Measurements from ENCODE around the gene NOX4. TPM values are rescaled to one million over a fixed set of nuclear protein-coding genes. Genes with fewer than 3 reads are reported as not detected.

The NOX4 gene
- total RNA-seq, 4 donors from 2014 or later = 0.26 to 2.3 TPM; not detected in 2

DNA sequence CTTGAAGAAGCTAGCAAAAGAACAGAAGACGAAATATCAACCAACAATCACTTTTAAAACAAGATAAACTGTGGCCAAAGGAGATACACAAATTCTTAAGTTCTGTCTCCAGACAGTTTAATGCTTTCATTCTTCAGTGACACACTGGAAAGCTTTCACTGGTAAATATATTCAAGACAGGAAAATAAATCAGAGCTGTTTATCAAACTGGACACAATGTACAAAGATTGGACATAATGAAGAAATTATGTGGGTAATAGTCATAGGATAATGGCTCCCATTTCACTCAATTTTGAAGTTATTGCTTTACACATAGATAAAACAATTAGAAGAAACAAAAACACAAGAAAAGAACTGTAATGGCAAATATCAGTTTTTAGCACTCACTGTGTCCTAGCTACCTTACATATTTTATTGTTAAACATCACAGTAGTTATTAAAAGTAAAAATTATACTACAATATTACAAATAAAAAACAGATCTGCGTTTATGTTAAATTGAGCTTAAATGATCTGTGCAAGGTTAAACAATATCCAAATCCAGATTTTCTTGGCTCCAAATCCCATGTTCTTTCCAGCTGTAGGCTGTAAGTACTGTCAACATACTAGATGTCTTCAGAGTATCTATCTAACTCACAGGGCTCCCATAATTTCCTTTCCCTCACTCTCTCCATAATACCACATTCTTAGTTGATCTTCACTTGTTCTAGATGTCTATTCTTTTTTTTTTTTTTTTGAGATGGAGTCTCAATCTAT lies 38.6 kb upstream of the NOX4 start:
- Histone ChIP-seq H3K27ac (no peak overlapping the region), H3K4me1 (no peaks in the 10 kb centered on the region), H3K27me3 (no peaks in the 10 kb centered on the region), H3K36me3 (no peaks in the 10 kb centered on the region), H3K4me3 (no peak overlapping the region), H3K9me3 (no peaks in the 10 kb centered on the region)
- WGBS, 2 donors = 45 to 55% methylated on average over 2 of the region's 2 CpGs
- intact Hi-C loops (cut with DNase I) = no loop called here
- DNase-seq = no peak
- no peak for TF ChIP-seq POLR2A (IDR thresholded peaks at IDR 0.05)
- TF ChIP-seq, protein P1, sequence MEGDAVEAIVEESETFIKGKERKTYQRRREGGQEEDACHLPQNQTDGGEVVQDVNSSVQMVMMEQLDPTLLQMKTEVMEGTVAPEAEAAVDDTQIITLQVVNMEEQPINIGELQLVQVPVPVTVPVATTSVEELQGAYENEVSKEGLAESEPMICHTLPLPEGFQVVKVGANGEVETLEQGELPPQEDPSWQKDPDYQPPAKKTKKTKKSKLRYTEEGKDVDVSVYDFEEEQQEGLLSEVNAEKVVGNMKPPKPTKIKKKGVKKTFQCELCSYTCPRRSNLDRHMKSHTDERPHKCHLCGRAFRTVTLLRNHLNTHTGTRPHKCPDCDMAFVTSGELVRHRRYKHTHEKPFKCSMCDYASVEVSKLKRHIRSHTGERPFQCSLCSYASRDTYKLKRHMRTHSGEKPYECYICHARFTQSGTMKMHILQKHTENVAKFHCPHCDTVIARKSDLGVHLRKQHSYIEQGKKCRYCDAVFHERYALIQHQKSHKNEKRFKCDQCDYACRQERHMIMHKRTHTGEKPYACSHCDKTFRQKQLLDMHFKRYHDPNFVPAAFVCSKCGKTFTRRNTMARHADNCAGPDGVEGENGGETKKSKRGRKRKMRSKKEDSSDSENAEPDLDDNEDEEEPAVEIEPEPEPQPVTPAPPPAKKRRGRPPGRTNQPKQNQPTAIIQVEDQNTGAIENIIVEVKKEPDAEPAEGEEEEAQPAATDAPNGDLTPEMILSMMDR (IDR thresholded peaks at IDR 0.05) = no peak

DNA sequence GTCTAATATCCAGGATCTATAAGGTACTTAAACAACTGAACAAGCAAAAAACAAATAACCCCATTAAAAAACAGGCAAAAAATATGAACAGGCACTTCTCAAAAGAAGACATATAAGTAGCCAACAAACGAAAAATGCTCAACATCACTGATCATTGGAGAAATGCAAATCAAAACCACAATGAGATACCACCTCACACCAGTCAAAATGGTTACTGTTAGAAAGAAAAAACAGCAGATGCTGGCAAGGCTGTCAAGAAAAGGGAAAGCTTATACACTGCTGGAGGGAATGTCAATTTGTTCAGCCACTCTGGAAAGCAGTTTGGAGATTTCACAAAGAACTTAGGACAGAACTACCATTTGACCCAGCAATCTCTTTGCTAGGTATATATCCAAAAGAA lies 30.6 kb upstream of the NOX4 start:
- Histone ChIP-seq H3K4me1 (no peaks in the 10 kb centered on the region), H3K27ac (no peak overlapping the region), H3K4me3 (no peak overlapping the region), H3K9me3 (no peaks in the 10 kb centered on the region), H3K27me3 (no peaks in the 10 kb centered on the region), H3K36me3 (no peaks in the 10 kb centered on the region)
- 50% methylated on average over 1 of the region's 1 CpG for WGBS, 2 donors
- no peak for DNase-seq
- intact Hi-C loops (cut with DNase I) = no loop called here
- no peak for TF ChIP-seq POLR2A (IDR thresholded peaks at IDR 0.05)
- TF ChIP-seq, protein P1 (IDR thresholded peaks at IDR 0.05) = no peak

DNA sequence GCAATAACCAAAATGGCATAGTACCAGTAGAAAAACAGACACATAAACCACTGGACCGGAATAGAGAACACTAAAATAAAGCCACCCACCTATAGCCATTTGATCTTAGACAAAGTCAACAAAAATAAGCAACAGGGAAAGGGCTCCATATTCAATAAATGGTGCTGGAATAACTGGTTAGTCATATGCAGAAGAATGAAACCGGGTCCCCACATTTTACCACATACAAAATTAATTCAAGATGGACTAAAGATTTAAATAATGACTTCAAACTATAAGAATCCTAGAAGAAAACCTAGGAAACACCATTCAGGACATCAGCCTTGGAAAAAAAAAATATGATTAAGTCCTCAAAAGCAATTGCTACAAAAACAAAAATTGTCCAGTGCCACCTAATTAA lies 30.1 kb upstream of the NOX4 start:
- Histone ChIP-seq H3K27me3 (no peaks in the 10 kb centered on the region), H3K4me1 (no peaks in the 10 kb centered on the region), H3K9me3 (no peaks in the 10 kb centered on the region), H3K4me3 (no peak overlapping the region), H3K27ac (no peak overlapping the region), H3K36me3 (no peaks in the 10 kb centered on the region)
- intact Hi-C loops (cut with DNase I) = no loop called here
- no peak for DNase-seq
- 75 to 79% methylated on average over 2 of the region's 2 CpGs for WGBS, 2 donors
- no peak for TF ChIP-seq POLR2A (IDR thresholded peaks at IDR 0.05)
- TF ChIP-seq, protein P1 (IDR thresholded peaks at IDR 0.05) = no peak

DNA sequence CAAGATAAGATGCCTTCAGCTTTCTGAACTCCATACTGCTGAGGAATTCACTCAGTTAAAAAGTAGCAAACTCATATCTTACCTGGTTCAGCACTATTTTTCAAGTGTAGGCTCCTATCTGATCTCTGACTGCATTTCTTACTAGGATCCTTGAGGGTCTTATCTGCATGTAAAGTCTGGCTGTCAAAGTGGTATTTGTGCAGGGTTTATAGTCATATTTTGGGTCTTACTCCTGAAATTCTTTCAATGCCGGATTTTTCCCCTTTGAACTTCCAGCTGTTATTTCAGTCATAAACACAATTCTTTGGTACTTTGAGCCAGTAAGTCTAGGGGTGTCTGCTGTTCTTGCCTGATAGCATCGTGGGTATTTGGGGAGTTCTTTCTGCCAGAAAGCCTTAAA lies 25.3 kb upstream of the NOX4 start:
- H3K27me3 ChIP-seq = no peaks in the 10 kb centered on the region
- H3K4me3 ChIP-seq = no peak overlapping the region
- H3K27ac ChIP-seq = no peak overlapping the region
- intact Hi-C loops (cut with DNase I) = no loop called here
- no peaks in the 10 kb centered on the region for H3K36me3 ChIP-seq
- WGBS, 2 donors = 49 to 54% methylated on average over 2 of the region's 2 CpGs
- no peak for DNase-seq
- H3K4me1 ChIP-seq = no peaks in the 10 kb centered on the region
- no peak for TF ChIP-seq POLR2A (IDR thresholded peaks at IDR 0.05)
- TF ChIP-seq, protein P1 (IDR thresholded peaks at IDR 0.05) = no peak
- no peaks in the 10 kb centered on the region for H3K9me3 ChIP-seq

DNA sequence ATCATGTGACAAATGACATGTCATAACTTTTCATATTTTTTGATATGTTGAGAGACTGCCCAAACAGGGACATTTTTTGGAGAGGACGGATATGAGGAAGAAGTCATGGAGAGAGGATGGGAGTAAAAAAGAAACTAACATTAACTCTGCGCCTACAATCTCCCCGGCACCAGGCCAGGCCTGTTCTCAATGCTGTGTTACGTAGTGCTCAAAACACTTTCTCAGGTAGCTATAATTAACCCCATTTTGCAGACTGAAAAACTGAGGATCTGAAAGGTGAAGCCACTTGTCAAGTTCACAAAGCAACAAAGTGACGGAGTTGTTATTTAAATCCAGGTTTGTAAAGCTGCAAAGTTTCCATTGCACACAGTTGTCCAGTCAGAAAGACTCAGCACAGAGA lies 17.4 kb upstream of the NOX4 start:
- no peak overlapping the region for H3K4me3 ChIP-seq
- H3K4me1 ChIP-seq = no peaks in the 10 kb centered on the region
- H3K27ac ChIP-seq = no peak overlapping the region
- intact Hi-C loops (cut with DNase I) = no loop called here
- no peaks in the 10 kb centered on the region for H3K9me3 ChIP-seq
- TF ChIP-seq, protein P1 (IDR thresholded peaks at IDR 0.05) = no peak
- no peak for TF ChIP-seq POLR2A (IDR thresholded peaks at IDR 0.05)
- H3K36me3 ChIP-seq = no peaks in the 10 kb centered on the region
- H3K27me3 ChIP-seq = no peaks in the 10 kb centered on the region
- WGBS, 2 donors = 86 to 87% methylated on average over 5 of the region's 5 CpGs
- no peak for DNase-seq

Data from esophagus squamous epithelium (tissue), 5 donors.